ENCODE measurements around the gene ECHS1. TPM values are rescaled to one million over a fixed set of nuclear protein-coding genes. Genes with fewer than 3 reads are reported as not detected.

Gene ECHS1
- total RNA-seq, 1 donor from 2014 or later: 77.4 TPM

DNA sequence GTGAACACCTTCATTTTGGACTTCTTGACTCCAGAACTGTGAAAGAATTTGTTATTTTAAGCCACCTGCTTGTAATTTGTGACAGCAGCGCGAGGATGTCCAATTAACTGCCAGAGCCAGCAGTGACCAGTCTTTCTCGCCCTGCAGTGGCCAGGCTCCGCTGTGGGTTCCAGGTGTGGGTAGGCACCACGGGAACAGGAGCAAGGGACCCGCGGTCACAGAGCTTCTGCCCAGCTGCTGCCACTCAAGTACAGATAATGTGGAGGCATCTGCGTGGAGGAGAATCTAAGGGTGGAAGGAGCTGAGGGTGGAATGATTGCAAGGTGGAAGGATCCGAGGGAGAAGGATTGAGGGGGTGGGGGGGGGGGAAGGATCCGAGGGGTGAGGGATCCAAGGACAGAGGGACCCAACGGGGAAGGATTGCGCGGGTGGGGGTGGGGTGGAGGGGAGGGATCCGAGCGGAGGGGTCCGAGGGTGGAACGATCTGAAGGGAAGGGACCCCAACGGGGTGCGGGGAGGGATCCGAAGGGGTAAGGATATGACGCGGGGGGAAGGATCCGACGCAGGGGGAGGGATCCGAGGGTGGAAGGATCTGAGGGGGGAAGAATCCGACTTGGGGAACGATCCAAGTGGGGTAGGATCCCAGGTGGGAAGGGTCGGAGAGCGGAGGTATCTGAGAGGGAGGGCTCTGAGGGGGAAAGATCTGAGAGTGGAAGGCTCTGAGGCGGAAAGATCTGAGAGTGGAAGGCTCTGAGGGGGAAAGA is 40.0 kb downstream of the ECHS1 start:
- Mint-ChIP-seq H3K27me3 (ENCODE audit: insufficient read depth, low read depth) (peaks cover 39% of the 10 kb centered on the region), H3K27ac (no peak overlapping the region), H3K36me3 (peaks cover 2% of the 10 kb centered on the region), H3K4me3 (peak overlapping the region; percentile 46), H3K4me1 (peaks cover 6% of the 10 kb centered on the region), H3K9me3 (peaks cover 24% of the 10 kb centered on the region)
- Histone ChIP-seq H3K4me3 (no peak overlapping the region), H3K27me3 (peaks cover 95% of the 10 kb centered on the region), H3F3A (ENCODE audit: low read depth) (peaks cover 4% of the 10 kb centered on the region), H3K4me2 (no peak overlapping the region), H3K36me3 (no peaks in the 10 kb centered on the region), H2AFZ (replicated peaks) (no peak overlapping the region), H3K79me2 (ENCODE audit: low read depth) (no peaks in the 10 kb centered on the region), H3K9ac (no peak overlapping the region), H3K9me3 (ENCODE audit: low read depth) (no peaks in the 10 kb centered on the region), H4K20me1 (ENCODE audit: low read depth) (peaks cover 6% of the 10 kb centered on the region), H3K4me1 (peaks cover 16% of the 10 kb centered on the region), H3K27ac (no peak overlapping the region)
- no peak for TF ChIP-seq EZH2phosphoT487 (IDR thresholded peaks at IDR 0.05)
- TF ChIP-seq, protein P1, sequence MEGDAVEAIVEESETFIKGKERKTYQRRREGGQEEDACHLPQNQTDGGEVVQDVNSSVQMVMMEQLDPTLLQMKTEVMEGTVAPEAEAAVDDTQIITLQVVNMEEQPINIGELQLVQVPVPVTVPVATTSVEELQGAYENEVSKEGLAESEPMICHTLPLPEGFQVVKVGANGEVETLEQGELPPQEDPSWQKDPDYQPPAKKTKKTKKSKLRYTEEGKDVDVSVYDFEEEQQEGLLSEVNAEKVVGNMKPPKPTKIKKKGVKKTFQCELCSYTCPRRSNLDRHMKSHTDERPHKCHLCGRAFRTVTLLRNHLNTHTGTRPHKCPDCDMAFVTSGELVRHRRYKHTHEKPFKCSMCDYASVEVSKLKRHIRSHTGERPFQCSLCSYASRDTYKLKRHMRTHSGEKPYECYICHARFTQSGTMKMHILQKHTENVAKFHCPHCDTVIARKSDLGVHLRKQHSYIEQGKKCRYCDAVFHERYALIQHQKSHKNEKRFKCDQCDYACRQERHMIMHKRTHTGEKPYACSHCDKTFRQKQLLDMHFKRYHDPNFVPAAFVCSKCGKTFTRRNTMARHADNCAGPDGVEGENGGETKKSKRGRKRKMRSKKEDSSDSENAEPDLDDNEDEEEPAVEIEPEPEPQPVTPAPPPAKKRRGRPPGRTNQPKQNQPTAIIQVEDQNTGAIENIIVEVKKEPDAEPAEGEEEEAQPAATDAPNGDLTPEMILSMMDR (IDR thresholded peaks at IDR 0.05): no peak
- TF ChIP-seq EZH2 (IDR thresholded peaks at IDR 0.05): no peak
- DNase-seq (ENCODE audit: low spot score): no peak

DNA sequence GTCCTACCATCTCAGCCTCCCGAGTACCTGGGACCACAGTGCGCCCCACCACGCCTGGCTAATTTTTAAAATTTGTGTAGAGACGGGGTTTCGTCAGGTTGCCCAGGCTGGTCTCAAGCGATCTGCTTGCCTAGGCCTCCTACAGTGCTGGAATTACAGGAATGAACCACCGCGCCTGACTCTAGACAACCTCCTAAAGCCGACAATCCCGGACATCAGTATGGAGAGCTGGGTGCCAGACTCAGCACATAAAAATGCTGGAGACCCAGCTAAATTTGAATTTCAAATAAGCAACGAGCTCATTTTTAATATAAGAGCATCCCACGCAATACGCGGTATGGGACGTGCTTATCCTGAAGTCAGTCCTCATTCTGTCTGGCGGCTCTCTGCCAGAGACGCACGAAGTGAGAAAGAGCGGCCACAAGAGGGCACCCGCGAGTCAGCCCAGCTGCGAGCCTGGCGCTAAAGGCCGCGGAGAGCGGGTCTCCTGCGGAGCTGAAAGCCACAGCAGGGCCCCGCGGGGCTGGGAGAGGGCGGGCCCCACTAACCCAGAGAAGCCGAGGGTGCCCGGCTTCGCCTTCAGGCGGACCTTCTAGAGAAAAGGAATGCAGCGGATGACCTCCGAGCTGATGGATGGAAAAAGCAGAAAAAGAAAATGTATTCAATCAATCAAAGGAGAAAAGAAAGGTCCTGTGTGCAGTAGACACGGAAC is 43.5 kb downstream of the ECHS1 start:
- TF ChIP-seq, protein P1 (IDR thresholded peaks at IDR 0.05): peak; percentile 98
- TF ChIP-seq EZH2phosphoT487 (IDR thresholded peaks at IDR 0.05) (peak; percentile 26), EZH2 (IDR thresholded peaks at IDR 0.05) (peak; percentile 72)
- H3K36me3 Mint-ChIP-seq: peaks cover 2% of the 10 kb centered on the region
- peaks cover 24% of the 10 kb centered on the region for H3K9me3 Mint-ChIP-seq
- no peak overlapping the region for H3K27ac Mint-ChIP-seq
- H3K27ac ChIP-seq: no peak overlapping the region
- peak overlapping the region; percentile 14 for H2AFZ ChIP-seq (replicated peaks)
- H3K4me1 Mint-ChIP-seq: peaks cover 19% of the 10 kb centered on the region
- no peaks in the 10 kb centered on the region for H3K36me3 ChIP-seq
- H3K4me3 Mint-ChIP-seq: peak overlapping the region; percentile 65
- H3K79me2 ChIP-seq (ENCODE audit: low read depth): no peaks in the 10 kb centered on the region
- no peak overlapping the region for H3K9ac ChIP-seq
- peaks cover 6% of the 10 kb centered on the region for H3F3A ChIP-seq (ENCODE audit: low read depth)
- H3K9me3 ChIP-seq (ENCODE audit: low read depth): no peaks in the 10 kb centered on the region
- no peaks in the 10 kb centered on the region for H4K20me1 ChIP-seq (ENCODE audit: low read depth)
- peak overlapping the region; percentile 80 for H3K4me2 ChIP-seq
- H3K27me3 Mint-ChIP-seq (ENCODE audit: insufficient read depth, low read depth): peaks cover 51% of the 10 kb centered on the region
- peak; percentile 93 for DNase-seq (ENCODE audit: low spot score)
- peaks cover 21% of the 10 kb centered on the region for H3K4me1 ChIP-seq
- peaks cover 95% of the 10 kb centered on the region for H3K27me3 ChIP-seq
- H3K4me3 ChIP-seq: peak overlapping the region; percentile 36

DNA sequence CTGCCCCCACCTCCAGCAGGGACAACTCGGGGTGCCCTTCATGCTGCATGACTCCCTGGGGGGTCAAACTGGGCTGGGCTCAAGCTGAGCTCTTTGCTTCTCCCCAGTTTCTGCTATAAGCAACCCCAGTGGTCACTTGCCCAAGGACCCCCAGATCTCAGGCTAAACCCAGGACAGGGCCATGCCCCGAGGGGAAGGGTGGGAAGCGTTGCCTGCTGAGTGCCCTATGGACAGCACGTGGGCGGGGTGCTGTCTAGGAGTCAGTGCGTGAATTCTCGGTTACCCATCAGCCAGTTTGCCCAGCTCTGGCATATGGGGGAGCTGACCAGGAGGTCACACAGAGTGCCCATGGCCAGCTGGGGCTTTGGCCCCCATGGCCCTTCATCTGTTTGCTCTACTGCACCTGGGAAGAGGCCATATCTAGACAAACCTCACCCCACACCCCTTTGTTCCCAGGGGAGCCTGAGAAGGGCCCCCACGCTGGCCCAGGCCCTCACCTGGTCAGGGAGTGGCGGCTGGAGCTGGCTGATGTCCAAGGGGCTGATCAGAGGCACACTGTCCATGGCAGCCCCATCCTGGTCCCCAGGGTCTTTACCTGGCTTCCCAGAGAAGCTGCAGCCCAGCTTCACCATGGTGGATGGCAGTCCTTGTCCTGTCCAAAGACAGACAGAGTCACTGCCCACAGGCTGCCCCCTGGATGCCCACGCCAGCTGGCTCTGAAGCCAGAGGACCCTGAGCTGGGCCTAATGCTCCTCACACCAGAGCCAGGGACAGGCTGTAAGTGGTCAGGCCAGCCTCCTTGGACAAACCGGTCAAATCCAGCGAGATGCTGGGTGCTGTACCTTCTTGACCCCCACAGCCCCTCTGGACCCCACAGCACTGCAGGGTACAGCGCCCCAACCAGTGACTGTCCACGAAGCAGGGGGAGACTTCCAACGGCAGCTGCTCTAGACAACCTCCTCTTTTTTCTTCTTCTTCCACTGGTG is 44.5 kb downstream of the ECHS1 start:
- H3K36me3 ChIP-seq: no peaks in the 10 kb centered on the region
- H3K79me2 ChIP-seq (ENCODE audit: low read depth): no peaks in the 10 kb centered on the region
- Mint-ChIP-seq H3K4me3 (no peak overlapping the region), H3K9me3 (peaks cover 24% of the 10 kb centered on the region), H3K36me3 (peaks cover 2% of the 10 kb centered on the region), H3K27me3 (ENCODE audit: insufficient read depth, low read depth) (peaks cover 48% of the 10 kb centered on the region), H3K27ac (no peak overlapping the region), H3K4me1 (peaks cover 19% of the 10 kb centered on the region)
- H3K9ac ChIP-seq: no peak overlapping the region
- no peak overlapping the region for H2AFZ ChIP-seq (replicated peaks)
- peak overlapping the region; percentile 80 for H3K4me2 ChIP-seq
- H3K4me3 ChIP-seq: no peak overlapping the region
- no peaks in the 10 kb centered on the region for H3K9me3 ChIP-seq (ENCODE audit: low read depth)
- peaks cover 10% of the 10 kb centered on the region for H3F3A ChIP-seq (ENCODE audit: low read depth)
- H3K4me1 ChIP-seq: peaks cover 21% of the 10 kb centered on the region
- TF ChIP-seq EZH2phosphoT487 (IDR thresholded peaks at IDR 0.05) (no peak), EZH2 (IDR thresholded peaks at IDR 0.05) (no peak)
- TF ChIP-seq, protein P1 (IDR thresholded peaks at IDR 0.05): no peak
- DNase-seq (ENCODE audit: low spot score): no peak
- no peaks in the 10 kb centered on the region for H4K20me1 ChIP-seq (ENCODE audit: low read depth)
- no peak overlapping the region for H3K27ac ChIP-seq
- peaks cover 86% of the 10 kb centered on the region for H3K27me3 ChIP-seq
